Breast epithelium (tissue), 3 donors: ENCODE measurements around the gene CINP.
"Not testable (repeated sequence)": the region's sequence is repeated elsewhere in the genome, so short reads cannot be mapped to it uniquely, and the experiment has no call there.

ENCODE experiments used
- POLR2A ChIP-seq: fragments of 450-650 bp; IDR thresholded peaks from one replicate; pipeline ENCODE4 v1.6.1; 2016; ENCODE audit warnings: antibody characterized with exemption, mild to moderate bottlenecking, moderate library complexity
- POLR2AphosphoS5 ChIP-seq, 3 donors: sonication (generic); formaldehyde crosslinking; IDR thresholded peaks; one replicate each; pipeline ENCODE4 v1.6.1; 2017; ENCODE audit warnings: antibody characterized with exemption in 3 of 3
- TF ChIP-seq, protein P1 (sequence below), 3 donors: fragments of 450-650 bp; IDR thresholded peaks; one replicate each; pipeline ENCODE4 v1.5.1; 2016 to 2017; ENCODE audit warnings: antibody characterized with exemption in 3 of 3, mild to moderate bottlenecking in 3 of 3, moderate library complexity in 3 of 3

- not testable (repeated sequence) for TF ChIP-seq POLR2A; POLR2AphosphoS5 (IDR thresholded peaks at IDR 0.05)
- TF ChIP-seq, protein P1, sequence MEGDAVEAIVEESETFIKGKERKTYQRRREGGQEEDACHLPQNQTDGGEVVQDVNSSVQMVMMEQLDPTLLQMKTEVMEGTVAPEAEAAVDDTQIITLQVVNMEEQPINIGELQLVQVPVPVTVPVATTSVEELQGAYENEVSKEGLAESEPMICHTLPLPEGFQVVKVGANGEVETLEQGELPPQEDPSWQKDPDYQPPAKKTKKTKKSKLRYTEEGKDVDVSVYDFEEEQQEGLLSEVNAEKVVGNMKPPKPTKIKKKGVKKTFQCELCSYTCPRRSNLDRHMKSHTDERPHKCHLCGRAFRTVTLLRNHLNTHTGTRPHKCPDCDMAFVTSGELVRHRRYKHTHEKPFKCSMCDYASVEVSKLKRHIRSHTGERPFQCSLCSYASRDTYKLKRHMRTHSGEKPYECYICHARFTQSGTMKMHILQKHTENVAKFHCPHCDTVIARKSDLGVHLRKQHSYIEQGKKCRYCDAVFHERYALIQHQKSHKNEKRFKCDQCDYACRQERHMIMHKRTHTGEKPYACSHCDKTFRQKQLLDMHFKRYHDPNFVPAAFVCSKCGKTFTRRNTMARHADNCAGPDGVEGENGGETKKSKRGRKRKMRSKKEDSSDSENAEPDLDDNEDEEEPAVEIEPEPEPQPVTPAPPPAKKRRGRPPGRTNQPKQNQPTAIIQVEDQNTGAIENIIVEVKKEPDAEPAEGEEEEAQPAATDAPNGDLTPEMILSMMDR (IDR thresholded peaks at IDR 0.05): not testable (repeated sequence)
Observed at GRCh38 chr14:102351593-102351992, 11.1 kb downstream of the CINP start.
